Effector CD4-positive, alpha-beta T cell (primary cell): Measurements from ENCODE around the gene IFT80.
"Not testable (repeated sequence)": the region's sequence is repeated elsewhere in the genome, so short reads cannot be mapped to it uniquely, and the experiment has no call there.

Experiments used
- DNase-seq: peaks from one replicate; pipeline ENCODE4 v3.0.0-alpha.2; 2020

Gene IFT80

DNA sequence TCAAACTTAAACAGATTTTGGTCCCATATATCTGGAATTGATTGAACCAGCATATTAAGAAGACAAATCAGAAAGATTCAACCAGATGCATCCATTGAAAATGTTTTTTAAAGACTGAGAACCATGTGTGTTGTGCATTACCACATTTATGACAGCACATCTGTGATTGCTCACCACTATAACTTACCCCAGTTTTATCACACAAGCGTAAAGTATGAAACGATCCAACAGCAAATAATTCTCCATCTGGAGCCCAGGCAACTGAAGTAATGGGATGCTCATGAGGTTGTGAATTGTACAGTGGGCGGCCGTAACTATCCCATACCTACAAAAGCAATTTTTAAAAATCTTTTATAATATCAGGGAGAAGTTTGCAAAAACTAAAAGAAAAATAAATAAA, 43.2 kb downstream of the IFT80 start:
- DNase-seq, result no peak

DNA sequence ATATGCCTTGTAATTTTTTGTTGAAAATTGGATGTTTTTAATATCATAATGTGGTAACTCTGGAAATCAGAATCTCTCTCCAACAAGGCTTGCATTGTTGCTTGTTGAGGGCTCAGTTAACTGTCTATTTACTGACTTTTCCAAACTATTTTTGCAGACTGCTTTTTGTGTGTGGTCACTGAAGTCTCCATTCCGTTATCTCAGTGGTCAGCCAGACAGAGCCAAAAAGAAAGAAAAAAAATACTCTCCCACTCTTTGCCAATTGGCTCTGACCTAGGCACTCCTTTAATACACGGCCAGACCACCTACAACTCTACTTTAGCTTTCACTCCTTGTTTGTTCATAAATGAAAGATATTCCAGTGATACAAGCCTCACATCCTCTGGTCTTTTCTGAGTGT, 52.5 kb downstream of the IFT80 start:
- no peak for DNase-seq

DNA sequence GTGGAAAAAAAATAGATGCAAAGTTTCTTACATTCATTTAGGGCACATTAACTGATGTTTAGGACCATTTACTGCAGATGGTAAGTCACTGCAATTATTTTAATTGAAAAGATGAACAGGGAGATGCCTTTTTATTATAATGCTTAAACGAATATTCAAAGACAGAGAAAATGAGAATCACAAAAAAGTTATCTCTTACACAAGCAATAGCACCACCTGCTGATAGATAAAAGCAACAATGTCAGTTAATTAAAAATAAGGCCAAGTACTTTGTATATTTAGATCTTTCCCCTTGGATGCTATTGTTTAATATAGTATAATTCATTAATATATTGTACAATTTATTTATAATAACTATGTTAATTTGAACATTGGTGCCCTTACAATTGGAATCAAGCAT, 55.9 kb downstream of the IFT80 start:
- DNase-seq, result no peak

DNA sequence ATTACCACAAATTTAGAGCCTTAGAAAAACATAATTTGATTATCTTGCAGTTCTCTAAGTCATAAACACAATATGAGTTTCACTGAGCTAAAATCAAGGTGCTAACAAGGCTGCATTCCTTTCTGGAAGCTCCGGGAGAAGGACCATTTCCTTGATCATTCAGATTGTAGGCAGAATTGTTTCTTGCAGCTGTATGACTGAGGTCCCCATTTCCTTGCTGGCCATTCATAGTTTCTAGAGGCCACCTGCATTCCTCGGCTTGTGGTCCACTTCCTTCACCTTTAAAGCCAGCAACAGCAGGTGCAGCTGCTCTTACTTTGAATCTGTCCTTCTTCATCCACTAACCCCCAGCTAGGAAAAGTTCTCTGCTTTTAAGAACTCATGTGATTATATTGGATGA, 58.7 kb downstream of the IFT80 start:
- DNase-seq, result no peak

DNA sequence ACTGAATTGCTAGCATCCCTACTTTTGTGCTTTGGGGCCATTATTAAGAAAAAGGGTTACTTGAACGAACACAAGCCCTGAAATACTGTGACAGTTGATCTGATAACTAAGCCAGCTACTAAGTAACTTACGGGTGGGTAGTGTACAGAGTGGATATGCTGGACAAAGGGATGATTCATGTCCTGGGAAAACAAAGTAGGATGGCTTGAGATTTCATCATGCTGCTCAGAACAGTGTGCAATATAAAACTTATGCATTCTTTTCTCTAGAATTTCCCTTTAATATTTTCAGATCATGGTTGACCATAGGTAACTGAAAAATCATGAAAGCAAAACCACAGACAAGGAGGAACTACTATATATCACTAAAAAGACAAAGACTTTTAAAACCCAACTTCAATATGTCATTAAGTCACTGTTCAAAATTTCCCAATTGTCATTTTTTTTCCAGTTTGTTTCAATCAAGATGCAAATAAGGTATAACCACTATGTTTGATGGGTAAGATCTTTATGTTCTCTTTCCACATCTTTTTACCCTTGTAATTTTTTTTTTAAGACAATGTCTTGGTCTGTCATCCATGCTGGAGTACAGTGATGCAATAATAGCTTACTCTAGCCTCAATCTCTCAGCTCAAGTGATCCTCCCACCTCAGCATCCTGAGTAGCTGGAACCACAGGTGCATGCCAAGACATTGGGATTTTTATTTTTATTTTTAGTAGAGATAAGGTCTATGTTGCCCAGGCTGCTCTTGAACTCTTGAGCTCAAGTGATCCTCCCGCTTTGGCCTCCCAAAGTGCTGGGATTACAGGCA, 67.7 kb downstream of the IFT80 start:
- DNase-seq, result no peak

DNA sequence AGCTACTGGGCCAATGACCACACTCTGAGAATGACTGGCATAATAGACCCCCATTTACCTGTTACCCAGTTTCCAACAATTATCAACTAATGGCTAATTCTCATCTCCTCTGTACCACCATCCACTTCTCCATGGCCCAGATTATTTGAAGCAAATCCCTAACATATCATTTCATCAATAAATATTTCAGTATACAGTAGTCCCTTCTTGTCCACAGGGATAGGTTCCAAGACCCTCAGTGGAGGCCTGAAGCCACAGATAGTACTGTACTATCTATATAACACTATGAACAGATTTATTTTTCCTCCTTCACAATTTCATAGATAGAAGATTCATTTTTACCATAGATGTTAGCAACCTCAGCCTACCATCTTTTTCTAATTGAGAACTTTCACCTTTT, 68.3 kb downstream of the IFT80 start:
- DNase-seq, result no peak

DNA sequence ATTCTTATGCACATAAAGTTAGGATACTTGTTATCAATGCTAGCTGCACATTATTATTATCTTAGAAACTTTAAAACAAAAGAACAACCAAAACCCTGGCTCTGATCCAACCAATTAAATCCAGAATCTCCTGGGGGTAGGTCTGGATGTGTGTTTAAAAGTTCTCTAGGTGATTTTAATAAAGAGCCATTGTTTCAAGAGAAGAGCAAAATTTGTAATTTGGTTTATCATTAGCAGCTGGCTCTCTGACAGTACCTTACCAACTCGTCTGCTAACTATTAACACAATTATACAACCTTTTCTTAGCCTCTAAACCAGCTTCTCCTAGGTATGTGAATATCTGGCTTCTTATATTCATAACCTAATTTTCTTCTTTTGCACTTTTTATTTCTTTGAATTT, 68.9 kb downstream of the IFT80 start:
- no peak for DNase-seq

DNA sequence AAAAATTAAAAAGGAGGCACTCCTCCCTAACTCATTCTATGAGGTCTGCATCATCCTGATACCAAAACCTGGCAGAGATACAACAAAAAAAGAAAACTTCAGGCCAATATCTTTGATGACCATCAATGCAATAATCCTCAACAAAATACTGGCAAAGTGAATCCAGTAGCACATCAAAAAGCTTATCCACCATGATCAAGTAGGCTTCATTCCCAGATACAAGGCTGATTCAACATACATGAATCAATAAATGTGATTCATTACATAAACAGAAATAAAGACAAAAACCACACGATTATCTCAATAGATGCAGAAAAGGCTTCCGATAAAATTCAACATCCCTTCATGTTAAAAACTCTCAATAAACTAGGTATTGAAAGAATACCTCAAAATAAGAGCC, 72.7 kb downstream of the IFT80 start:
- not testable (repeated sequence) for DNase-seq

DNA sequence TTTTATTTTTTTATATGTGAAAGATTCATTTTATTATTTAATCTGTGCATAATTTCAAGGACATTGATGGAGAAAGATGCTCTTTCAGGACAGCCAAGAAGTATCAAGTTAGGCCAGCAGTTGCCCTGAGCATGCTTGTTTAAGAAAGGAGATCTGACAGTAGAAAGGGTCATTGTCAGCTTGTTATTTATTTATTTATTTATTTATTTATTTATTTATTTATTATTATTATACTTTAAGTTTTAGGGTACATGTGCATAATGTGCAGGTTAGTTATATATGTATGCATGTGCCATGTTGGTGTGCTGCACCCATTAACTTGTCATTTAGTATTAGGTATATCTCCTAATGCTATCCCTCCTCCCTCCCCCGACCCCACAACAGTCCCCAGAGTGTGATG, 77.2 kb downstream of the IFT80 start:
- not testable (repeated sequence) for DNase-seq

DNA sequence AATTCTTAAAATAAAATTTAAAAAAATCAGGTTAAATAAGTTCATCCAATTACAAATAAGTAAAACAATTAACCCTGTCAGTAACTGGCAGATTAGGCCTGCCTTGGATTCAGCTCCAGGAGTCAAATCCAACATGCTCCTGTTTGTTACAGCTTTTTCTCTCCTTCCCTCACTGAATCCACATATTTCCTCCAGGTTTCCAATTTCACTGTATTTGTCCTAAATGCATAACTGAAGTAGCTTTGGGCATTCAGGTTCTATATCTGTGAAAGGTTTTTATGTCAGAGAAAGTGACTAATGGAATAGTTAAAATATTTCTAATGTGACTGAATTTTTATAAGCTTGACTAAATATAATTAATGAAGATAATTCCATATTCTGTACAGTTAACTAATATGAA, 79.7 kb downstream of the IFT80 start:
- no peak for DNase-seq

DNA sequence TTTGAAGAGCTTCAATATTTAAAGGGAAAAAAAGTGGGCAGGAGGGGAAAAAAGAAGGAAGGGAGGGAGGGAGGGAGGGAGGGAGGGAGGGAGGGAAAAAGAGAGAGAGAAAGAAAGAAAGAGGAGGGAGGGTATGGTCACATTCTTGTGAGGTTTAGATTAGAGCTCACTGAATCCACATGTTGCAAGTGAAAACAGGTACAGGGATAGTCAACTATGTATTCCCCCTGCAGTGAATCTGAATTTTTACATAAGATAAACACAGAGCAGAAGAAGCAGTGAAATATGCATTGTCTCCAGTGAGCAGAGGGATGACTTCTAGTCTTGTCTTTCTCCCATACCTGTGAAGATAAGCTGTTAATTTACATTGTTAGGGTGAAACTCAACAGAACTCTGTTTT, 84.0 kb downstream of the IFT80 start:
- no peak for DNase-seq

DNA sequence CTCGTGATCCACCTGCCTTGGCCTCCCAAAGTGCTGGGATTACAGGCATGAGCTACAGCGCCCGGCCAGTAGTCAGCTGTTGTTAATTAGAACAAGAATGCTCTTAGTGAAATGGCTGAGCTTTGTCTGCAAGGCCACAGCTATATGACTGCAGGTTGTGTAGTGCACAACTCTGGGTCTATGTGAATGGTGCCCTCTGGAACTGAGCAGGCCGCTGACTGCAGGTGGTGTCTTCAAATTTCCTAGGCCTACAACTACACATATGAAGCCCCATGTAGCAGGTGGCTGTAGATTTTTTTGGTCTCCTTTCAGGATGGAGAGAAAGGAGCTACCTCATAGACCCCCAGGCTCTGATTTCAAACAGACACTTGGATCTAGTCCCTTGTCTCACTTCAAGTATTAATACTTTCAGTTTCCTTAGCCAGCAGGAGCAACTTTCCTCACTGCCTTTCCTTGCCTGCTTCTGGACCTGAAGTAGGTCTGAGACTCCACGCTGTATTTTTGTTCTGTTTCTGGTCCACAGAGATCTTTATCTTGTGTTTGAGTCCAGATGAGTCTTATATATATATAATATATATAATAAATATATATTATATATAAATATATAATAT, 86.9 kb downstream of the IFT80 start:
- DNase-seq, result no peak

DNA sequence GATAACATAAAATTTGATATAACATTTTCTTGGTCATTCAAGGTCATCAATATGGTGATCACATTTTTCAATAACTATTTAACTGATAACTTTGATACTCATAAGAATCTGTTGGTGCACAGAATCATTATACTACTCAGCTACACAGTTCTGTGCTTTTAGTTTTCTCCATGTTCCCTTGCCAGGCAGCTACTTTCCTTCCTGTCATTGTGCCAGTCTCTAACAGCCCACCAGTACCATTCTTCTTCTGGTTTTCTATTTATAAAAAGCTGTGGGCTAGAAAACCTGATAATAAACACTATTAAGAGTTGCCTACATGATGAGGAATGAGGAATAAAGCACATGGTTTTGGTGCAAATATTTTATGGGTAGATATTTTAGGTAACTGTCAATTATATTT, 96.2 kb downstream of the IFT80 start:
- no peak for DNase-seq

DNA sequence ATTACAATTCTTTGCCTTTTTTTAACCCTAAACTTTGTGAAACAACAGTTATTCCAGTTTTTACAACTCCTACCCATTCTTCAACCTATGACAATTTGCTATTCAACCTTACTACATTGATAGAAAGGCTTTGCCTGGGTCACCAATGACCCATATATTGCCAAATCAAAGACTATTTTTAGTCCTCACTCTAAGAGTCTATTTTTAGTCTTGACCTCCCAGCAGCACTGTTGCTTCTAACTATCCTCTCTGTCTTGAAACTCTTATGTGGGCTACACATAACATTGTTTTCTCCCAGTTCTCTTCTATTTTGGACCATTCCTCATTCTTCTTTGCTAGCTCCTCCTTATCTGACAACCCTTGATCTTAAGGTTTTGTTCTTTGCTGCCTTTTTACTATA, 102.4 kb downstream of the IFT80 start:
- DNase-seq, result no peak

DNA sequence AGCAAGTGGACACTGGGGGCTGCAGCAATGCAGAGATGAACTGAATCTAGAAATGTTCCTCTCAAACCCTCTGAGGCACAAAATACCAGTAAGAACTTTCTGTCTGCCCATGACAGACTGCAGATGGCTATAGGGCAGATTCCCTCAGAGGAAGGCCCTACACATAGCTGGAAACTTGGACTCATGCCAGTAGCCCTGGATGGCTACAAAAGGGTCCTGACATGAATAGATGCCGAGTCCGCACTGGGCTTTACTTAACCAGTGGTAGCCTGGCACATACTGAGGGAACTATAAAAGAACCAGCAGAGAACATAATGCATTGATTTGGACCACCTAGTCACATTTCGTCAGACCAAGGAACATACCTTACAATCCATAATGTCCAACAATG, 107.1 kb downstream of the IFT80 start:
- DNase-seq, result no peak

DNA sequence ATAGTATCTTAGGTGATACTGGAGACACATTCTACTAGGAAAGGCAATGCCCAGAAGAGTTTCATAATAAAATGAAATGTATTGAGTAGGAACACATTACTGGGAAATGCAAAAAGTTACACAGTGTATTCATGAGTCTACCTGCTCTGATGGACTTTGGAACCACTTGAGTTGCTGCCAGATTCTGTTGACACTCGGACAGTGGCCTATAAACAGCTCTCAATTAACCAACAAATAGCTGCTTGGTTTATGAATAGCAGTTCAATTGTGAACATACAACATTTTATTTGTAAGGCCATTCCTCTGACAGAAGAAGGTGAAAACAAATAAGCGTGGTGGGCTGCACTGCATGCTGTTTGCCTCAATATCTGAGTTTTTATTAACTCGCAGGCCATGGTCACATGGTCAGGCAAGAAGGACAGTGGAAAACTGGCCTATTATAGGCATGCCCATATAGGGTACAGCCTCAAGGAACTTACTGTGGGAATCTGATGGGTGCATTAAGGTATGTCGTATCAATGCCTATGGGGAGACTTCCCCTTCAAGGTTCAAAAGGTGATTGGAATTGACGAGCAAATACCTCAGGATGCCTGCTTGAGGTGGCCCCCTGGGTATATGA, 107.6 kb downstream of the IFT80 start:
- DNase-seq, result no peak

DNA sequence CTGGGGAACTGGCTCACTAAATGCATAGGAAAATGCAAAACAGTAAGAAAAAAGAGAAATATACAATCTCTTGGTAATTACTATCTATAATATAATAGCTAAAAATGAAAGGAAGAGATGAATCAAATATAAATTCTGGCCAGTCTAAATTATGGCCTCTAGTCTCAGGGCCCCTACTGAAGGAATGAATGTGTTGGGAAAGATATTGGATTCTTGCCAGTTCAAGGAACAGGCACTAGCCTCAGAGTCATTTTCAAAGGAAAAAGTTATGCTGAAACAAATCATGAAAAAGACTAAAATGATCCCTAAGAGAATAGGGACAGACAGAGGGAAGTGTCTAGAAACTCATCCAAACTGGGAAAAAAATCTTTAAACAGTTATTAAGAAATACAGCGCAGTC, 111.4 kb downstream of the IFT80 start:
- DNase-seq, result no peak

DNA sequence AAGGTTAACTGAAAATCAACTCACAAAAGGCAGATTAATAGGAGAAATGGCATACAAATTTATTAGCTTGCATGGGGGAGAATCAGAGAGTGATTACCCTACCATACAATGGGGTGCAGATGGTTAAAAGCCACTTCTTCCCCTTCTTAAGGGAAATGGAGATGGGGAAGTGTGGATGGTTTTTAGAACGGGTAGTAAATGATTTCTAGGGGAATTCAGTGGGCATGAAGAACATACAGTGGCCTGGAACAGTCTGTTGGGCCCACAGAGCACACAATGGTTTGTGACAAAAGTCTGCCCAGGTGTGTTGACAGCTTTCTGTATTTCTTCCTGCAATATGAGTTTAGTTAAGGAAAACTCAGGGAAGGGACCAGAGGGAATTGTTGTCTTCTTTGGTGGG, 112.8 kb downstream of the IFT80 start:
- no peak for DNase-seq

DNA sequence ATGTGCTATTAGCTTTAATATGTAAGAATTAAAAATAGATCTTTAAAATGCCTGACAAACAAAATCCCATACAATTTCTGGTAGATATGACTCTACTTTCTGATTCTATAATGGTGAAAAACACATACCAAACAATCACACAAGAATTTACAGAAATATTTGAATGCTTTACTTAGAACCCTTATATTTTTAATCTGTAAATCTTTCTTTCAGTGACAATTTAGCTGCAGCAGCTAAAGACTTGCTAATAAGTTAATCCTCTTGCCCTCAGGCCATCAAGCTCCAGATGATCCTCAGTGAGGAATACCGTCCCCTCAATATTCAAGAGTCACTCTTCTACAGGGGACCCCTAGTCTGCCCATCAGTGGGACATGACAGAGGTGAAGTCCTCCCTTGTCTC, 118.2 kb downstream of the IFT80 start:
- no peak for DNase-seq

DNA sequence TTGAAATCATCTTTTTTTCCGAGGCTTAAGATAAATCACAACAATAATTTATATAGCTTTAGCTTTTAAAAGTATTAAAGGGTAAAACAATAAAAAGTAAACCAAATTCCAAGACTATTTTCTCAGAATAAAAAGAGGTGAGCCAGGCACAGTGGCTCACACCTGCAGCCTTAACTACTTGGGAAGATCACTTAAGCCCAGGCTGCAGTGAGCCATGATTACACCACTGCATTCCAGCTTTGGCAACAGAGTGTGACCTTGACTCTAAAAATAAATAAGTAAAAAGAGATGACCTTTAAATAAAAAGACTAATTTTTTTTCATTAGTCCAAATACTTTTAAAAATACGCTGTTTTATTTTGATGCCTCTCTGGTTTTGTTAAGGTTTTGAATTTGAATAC, 119.4 kb downstream of the IFT80 start:
- DNase-seq, result no peak

DNA sequence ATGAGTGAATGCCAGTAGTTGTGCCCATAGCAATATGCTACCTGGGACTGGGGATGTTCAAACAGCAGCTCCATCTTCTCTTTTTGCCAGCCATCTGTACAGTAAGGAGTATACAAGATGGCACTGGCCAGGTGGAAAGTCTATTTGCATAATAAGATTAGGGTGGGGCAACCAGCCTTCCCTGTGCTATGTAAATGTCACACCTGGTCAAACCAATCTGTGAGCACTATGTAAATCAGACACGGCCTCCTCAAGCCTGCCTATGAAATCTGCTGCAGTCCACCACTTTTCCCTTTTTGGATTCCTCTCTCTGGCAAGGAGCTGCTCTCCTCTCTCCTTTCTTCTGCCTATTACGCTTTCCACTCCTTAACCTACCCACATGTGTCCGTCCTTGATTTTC, 120.8 kb downstream of the IFT80 start:
- DNase-seq, result no peak

DNA sequence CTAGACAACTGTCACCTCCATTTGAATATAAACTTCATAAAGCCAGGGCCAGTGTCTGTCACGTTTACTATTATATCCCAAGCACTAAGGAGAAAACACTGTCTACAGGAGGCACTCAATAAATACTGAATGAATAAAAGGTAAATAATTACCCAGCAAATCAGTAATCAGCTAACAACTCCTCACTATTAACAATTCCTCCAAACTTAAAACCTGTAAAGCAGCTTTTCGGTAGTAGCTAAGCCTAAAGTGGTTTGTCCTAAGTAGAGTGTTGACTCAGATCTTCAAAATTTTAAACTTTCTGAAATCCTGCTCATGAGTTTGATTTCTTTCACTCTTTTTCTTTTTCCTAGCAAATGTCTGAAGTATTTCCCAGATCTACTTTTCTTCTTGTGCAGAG, 133.9 kb downstream of the IFT80 start:
- no peak for DNase-seq

DNA sequence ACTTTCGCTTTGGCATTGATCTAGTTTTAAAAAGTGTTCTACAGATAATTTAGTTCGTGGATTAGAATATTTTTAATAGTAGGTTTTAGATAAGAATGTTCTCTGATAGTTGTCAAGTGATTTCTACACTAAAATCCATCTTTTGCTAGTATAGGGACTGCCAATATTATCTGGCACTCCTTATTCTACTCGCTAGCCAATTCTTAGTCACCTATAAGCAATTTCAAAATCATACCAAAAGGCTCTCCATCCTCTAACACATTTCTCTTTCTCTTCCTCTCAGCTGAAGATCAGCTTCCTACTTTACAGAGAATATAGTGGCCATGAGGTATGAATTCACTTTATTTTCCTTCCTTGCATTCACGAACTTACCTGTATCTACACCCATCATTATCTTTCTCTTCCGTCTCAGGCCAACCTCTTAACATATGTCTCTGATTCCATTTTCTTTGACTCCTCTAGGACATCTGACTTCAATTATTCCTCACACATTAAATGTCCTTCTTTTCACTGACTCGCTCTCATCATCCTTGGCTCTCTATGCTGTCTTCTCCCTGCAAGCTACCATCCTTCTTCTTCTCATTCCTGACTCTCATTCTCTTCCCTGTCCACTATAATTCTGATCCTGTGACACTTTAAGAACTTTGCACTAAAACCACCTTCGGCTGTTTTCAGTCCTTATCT, 138.3 kb downstream of the IFT80 start:
- DNase-seq, result no peak

DNA sequence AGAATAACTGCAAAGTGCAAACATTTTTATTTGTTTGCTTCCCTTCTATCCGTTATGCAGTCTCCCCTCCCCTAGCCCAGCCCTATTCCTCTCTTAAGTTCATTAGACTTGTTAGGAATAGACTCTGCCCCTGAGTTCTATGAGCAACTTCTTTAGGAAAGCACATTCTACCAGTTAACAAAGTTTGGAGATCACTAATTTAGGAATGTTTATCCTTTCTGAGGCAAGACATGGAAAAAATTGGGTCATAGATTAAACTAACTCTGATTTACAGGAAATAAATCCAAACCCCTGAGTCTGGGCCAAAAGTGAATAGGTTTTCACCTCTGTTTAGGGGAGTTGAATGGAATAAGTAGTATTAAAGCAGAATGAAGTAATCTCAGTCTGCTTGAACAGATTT, 139.4 kb downstream of the IFT80 start:
- no peak for DNase-seq
